Measurements from ENCODE around the gene CPNE4.

CPNE4 gene

DNA sequence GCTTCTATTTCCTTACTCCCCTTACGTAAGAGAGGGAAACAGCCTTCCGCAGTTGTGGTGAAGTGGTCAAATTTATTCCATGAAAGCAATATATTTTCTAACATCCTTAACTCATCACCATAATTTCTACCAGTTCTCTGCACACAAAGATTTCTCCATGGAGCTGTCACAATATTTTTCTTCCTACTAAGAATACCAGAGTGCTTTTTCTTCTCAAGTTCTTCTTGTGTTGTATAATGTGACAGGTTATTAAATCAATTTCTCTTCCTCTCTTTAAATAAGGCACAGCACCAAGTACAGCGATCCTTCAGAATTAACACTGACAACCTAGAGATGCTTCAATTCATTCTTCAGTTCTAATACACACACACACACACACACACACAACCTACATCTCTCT, 153.0 kb downstream of the CPNE4 start:
- Histone ChIP-seq H4K20me1 (ENCODE audit: insufficient read depth, low read length, poor library complexity, severe bottlenecking) (no peaks in the 10 kb centered on the region), H3K4me2 (ENCODE audit: low read depth, low read length, poor library complexity, severe bottlenecking) (no peak overlapping the region), H3K4me1 (ENCODE audit: insufficient read depth, low read length, poor library complexity, severe bottlenecking) (no peaks in the 10 kb centered on the region), H3K27me3 (ENCODE audit: insufficient read depth, low read length, poor library complexity, severe bottlenecking) (no peaks in the 10 kb centered on the region), H3K4me3 (ENCODE audit: low read length, poor library complexity, severe bottlenecking) (no peak overlapping the region), H3F3A (ENCODE audit: low read depth) (no peaks in the 10 kb centered on the region), H3K9me3 (ENCODE audit: insufficient read depth, low read depth, low read length) (no peaks in the 10 kb centered on the region), H3K9ac (ENCODE audit: low read depth, low read length, poor library complexity, severe bottlenecking) (no peak overlapping the region), H2AFZ (ENCODE audit: low read length) (no peak overlapping the region), H3K36me3 (ENCODE audit: insufficient read depth, low read length) (no peaks in the 10 kb centered on the region), H3K79me2 (ENCODE audit: insufficient read depth, low read length) (no peaks in the 10 kb centered on the region), H3K9me2 (replicated peaks; ENCODE audit: low read depth, low read length) (no peaks in the 10 kb centered on the region)
- TF ChIP-seq CTCF (conservative IDR thresholded peaks at IDR 0.05; ENCODE audit: low read length) (no peak), EZH2phosphoT487 (IDR thresholded peaks at IDR 0.05; ENCODE audit: borderline replicate concordance) (no peak)

- no peak overlapping the region for H3K4me2 ChIP-seq (ENCODE audit: low read depth, low read length, poor library complexity, severe bottlenecking)
- no peaks in the 10 kb centered on the region for H3K9me2 ChIP-seq (replicated peaks; ENCODE audit: low read depth, low read length)
- TF ChIP-seq CTCF (conservative IDR thresholded peaks at IDR 0.05; ENCODE audit: low read length), result no peak
- TF ChIP-seq EZH2phosphoT487 (IDR thresholded peaks at IDR 0.05; ENCODE audit: borderline replicate concordance), result no peak
- H3K36me3 ChIP-seq (ENCODE audit: insufficient read depth, low read length), result no peaks in the 10 kb centered on the region
- no peak overlapping the region for H2AFZ ChIP-seq (ENCODE audit: low read length)
- H3K4me3 ChIP-seq (ENCODE audit: low read length, poor library complexity, severe bottlenecking), result no peak overlapping the region
- no peaks in the 10 kb centered on the region for H4K20me1 ChIP-seq (ENCODE audit: insufficient read depth, low read length, poor library complexity, severe bottlenecking)
- no peak overlapping the region for H3K9ac ChIP-seq (ENCODE audit: low read depth, low read length, poor library complexity, severe bottlenecking)
- no peaks in the 10 kb centered on the region for H3F3A ChIP-seq (ENCODE audit: low read depth)
- no peaks in the 10 kb centered on the region for H3K9me3 ChIP-seq (ENCODE audit: insufficient read depth, low read depth, low read length)
- no peaks in the 10 kb centered on the region for H3K4me1 ChIP-seq (ENCODE audit: insufficient read depth, low read length, poor library complexity, severe bottlenecking)
- H3K27me3 ChIP-seq (ENCODE audit: insufficient read depth, low read length, poor library complexity, severe bottlenecking), result no peaks in the 10 kb centered on the region
- H3K79me2 ChIP-seq (ENCODE audit: insufficient read depth, low read length), result no peaks in the 10 kb centered on the region
Measured at GRCh38 chr3:131880948-131881347, 153.9 kb downstream of the CPNE4 start.

GRCh38 chr3:131868203-131868602, 166.6 kb downstream of the CPNE4 start:
- TF ChIP-seq EZH2phosphoT487 (IDR thresholded peaks at IDR 0.05; ENCODE audit: borderline replicate concordance) (no peak), CTCF (conservative IDR thresholded peaks at IDR 0.05; ENCODE audit: low read length) (no peak)

More at GRCh38 chr3:131868203-131868602, 166.6 kb downstream of the CPNE4 start:
- Histone ChIP-seq H3K9ac (ENCODE audit: low read depth, low read length, poor library complexity, severe bottlenecking) (no peak overlapping the region), H3K4me2 (ENCODE audit: low read depth, low read length, poor library complexity, severe bottlenecking) (no peak overlapping the region), H3K27me3 (ENCODE audit: insufficient read depth, low read length, poor library complexity, severe bottlenecking) (no peaks in the 10 kb centered on the region), H3K4me1 (ENCODE audit: insufficient read depth, low read length, poor library complexity, severe bottlenecking) (no peaks in the 10 kb centered on the region), H3K79me2 (ENCODE audit: insufficient read depth, low read length) (no peaks in the 10 kb centered on the region), H4K20me1 (ENCODE audit: insufficient read depth, low read length, poor library complexity, severe bottlenecking) (no peaks in the 10 kb centered on the region), H3K9me3 (ENCODE audit: insufficient read depth, low read depth, low read length) (no peaks in the 10 kb centered on the region), H3F3A (ENCODE audit: low read depth) (no peaks in the 10 kb centered on the region), H3K4me3 (ENCODE audit: low read length, poor library complexity, severe bottlenecking) (no peak overlapping the region), H3K36me3 (ENCODE audit: insufficient read depth, low read length) (no peaks in the 10 kb centered on the region), H2AFZ (ENCODE audit: low read length) (no peak overlapping the region), H3K9me2 (replicated peaks; ENCODE audit: low read depth, low read length) (no peaks in the 10 kb centered on the region)
